K562 (cell line): ENCODE data around the gene NCKAP1. TPM values are rescaled to one million over a fixed set of nuclear protein-coding genes. Genes with fewer than 3 reads are reported as not detected.

Experiments used
- CCNT2 ChIP-seq: IDR thresholded peaks from 2 replicates; pipeline ENCODE4 v1.6.1; 2011; ENCODE audit warnings: borderline replicate concordance, low read depth, mild to moderate bottlenecking, moderate library complexity, mixed read lengths, low read length; ENCODE audit not compliant: insufficient read length; ENCODE audit errors: extremely low read depth
- FOXJ3 ChIP-seq: sonication (generic); formaldehyde crosslinking; IDR thresholded peaks from 2 replicates; pipeline ENCODE4 v1.4.0; 2020; ENCODE audit warnings: mild to moderate bottlenecking, missing genetic modification reagents
- HDGF ChIP-seq: fragments of 450-650 bp; IDR thresholded peaks from 2 replicates; pipeline ENCODE4 v1.6.1; 2016
- KAT7 ChIP-seq: sonication (generic); formaldehyde crosslinking; IDR thresholded peaks from 2 replicates; pipeline ENCODE4 v1.8.0; 2022; ENCODE audit warnings: missing genetic modification reagents, mild to moderate bottlenecking, borderline replicate concordance
- POLR2AphosphoS5 ChIP-seq: IDR thresholded peaks from 2 replicates; pipeline ENCODE4 v1.6.1; 2011; ENCODE audit warnings: mild to moderate bottlenecking, low read depth, low read length, moderate library complexity; ENCODE audit not compliant: control insufficient read depth, insufficient read depth
- ZNF589 ChIP-seq: fragments of 200-800 bp; sonication (Bioruptor generic); IDR thresholded peaks from 2 replicates; pipeline ENCODE4 v1.6.1; 2016; ENCODE audit warnings: low read depth, missing genetic modification characterization, missing compliant biosample characterization
- ZNF780A ChIP-seq: fragments of 250-450 bp; sonication (Bioruptor Pico); IDR thresholded peaks from 2 replicates; pipeline ENCODE4 v1.5.0; 2021; ENCODE audit warnings: mild to moderate bottlenecking
- polyA plus RNA-seq, 8 experiments: library from polyadenylated mRNA; depleted of rRNA in 4 of 8; stranded (reverse) in 5 of 8; unstranded in 3 of 8; fragments of >200 nt; fragmentation: Nextera tagmentation in 2 of 8; fragmentation: Illumina TruSeq in 1 of 8; extraction: Ambion mirVana in 2 of 8; extraction: Trizol in 1 of 8; gene quantifications; 2 replicates each; pipeline versions ENCODE4 v1.2.1 to v1.2.3, GENCODE V29; 2011 to 2014; ENCODE audit warnings: inconsistent platforms in 1 of 8, missing spikeins in 1 of 8
- total RNA-seq, 7 experiments: library from RNA; depleted of rRNA in 6 of 7; stranded (reverse); fragments of >200 nt in 6 of 7; fragmentation: Illumina TruSeq in 2 of 7; extraction: Trizol in 2 of 7; gene quantifications; 2 replicates each; pipeline versions ENCODE4 v1.2.1 to v1.2.3, GENCODE V29; 2011 to 2021; ENCODE audit warnings: low replicate concordance in 1 of 7
- TF ChIP-seq, protein P1 (sequence below), 2 experiments: fragments of 450-650 bp in 1 of 2; sonication (generic) in 1 of 2; formaldehyde crosslinking; conservative IDR thresholded peaks; 2 replicates each; pipeline versions ENCODE4 v1.4.0 to v1.8.1; 2020 to 2022; ENCODE audit warnings: mild to moderate bottlenecking in 1 of 2, missing genetic modification reagents in 1 of 2
- TF ChIP-seq, protein P2 (sequence below): sonication (generic); formaldehyde crosslinking; IDR thresholded peaks from 2 replicates; pipeline ENCODE4 v1.9.0; 2022; ENCODE audit warnings: mild to moderate bottlenecking, missing genetic modification reagents

NCKAP1 gene
- total and polyA plus RNA-seq, 9 of the 15 experiments (the other 6 are each of a cell fraction or from before 2014, with no cell fraction given) = 34.0 to 153 (median 88.7) TPM

DNA sequence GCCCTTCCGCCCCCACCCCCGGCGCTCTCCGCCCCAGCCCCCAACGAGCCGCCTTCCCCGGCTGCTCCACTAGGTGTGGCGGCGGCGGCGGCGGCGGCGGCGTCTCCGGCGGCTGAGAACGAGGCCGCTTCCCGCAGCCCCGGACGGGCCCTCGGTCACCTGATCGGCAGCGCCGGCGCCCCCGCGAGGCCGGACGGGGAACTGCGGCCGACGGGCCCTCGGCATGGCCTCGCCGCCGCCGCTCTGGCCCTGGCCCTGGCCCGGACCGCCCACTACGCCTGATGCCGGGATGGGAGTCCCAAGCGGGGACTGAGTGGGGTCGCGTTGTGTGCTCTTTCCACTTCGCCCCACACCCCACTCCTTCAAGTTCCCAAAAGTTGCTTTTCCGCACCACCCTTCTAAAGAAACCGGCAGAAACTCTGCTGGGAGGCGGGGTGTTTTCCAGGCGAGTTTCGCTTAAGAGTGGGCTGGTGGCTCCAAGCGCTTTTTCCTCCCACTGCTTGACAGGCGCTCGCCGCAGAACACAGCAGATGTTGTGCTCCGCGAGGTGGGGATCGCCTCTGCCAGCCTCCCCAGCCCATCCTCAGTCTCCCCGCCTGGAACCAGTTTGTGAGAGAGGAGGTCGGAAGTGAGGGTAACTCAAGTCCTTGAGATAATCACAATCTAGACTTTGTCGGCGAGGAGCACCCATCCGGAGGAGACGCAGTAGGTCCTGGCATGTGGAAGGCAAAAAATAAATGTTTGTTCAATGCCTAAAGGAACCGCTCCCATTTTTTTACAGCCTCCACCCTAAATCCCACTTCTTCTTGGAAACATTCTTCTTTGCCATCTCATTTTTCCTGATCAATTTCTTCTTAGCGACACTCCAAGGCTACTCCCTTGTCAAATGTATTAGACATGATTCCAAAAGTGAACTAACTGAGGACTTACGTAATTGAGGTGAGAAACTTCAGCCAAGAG, at the start of gene NCKAP1 (continued):
- TF ChIP-seq, protein P1, sequence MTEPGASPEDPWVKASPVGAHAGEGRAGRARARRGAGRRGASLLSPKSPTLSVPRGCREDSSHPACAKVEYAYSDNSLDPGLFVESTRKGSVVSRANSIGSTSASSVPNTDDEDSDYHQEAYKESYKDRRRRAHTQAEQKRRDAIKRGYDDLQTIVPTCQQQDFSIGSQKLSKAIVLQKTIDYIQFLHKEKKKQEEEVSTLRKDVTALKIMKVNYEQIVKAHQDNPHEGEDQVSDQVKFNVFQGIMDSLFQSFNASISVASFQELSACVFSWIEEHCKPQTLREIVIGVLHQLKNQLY (CRISPR knock-in tag; conservative IDR thresholded peaks at IDR 0.05) = peak in 1 of 2 experiments; percentile 88; a peak in 1 of 4 replicates
- 0 out of 2 replicates have a peak, but pooled peaks have one; percentile 41 for TF ChIP-seq HDGF
- no peak for TF ChIP-seq FOXJ3
- TF ChIP-seq KAT7 = peak; percentile 91
- TF ChIP-seq, protein P2, sequence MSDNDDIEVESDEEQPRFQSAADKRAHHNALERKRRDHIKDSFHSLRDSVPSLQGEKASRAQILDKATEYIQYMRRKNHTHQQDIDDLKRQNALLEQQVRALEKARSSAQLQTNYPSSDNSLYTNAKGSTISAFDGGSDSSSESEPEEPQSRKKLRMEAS (CRISPR knock-in tag) = peak; percentile 76
- TF ChIP-seq ZNF589 (CRISPR knock-in tag) = peak; percentile 88; the same call in 1 of the 2 replicates
- TF ChIP-seq ZNF780A (CRISPR knock-in tag) = no peak
- peak; percentile 70 for TF ChIP-seq CCNT2
- peak; percentile 64 for TF ChIP-seq POLR2AphosphoS5
